B cell (primary cell): ENCODE measurements around the gene ZNF618. TPM values are rescaled to one million over a fixed set of nuclear protein-coding genes. Genes with fewer than 3 reads are reported as not detected.

Experiments used
- ATAC-seq: fragments of 200-7000 bp; cut with Tn5 transposase; one replicate; pipeline ENCODE4 v1.10.0; 2021; ENCODE audit warnings: low read depth, mild to moderate bottlenecking, moderate number of reproducible peaks, moderate library complexity
- CTCF ChIA-PET: fragments of 350-600 bp; sonication (Branson Sonifier 250); formaldehyde crosslinking; loops from one replicate; lab custom pipeline; 2021; ENCODE audit warnings: antibody characterized with exemption, inconsistent platforms; lab: Charles Lee
- POLR2A ChIA-PET: fragments of 350-600 bp; sonication (Branson Sonifier 250); formaldehyde crosslinking; loops from one replicate; lab custom pipeline; 2021; ENCODE audit warnings: antibody characterized with exemption; lab: Charles Lee
- DNase-seq: peaks from one replicate; pipeline ENCODE4 v3.0.0; 2013
- H2AFZ ChIP-seq: 2 replicates; pipeline ENCODE4 v1.6.1; 2012; ENCODE audit warnings: mild to moderate bottlenecking, low read depth, low read length; ENCODE audit not compliant: insufficient read depth, poor library complexity, severe bottlenecking
- H3K27ac ChIP-seq, 2 donors: 1 replicate in 1 of 2; 2 replicates in 1 of 2; pipeline ENCODE4 v1.5.1; 2012 to 2013; ENCODE audit warnings: low read length in 2 of 2, mild to moderate bottlenecking in 2 of 2, moderate library complexity in 1 of 2
- H3K27me3 ChIP-seq, 4 experiments: fragments of 200-600 bp in 1 of 4; sonication (generic) in 1 of 4; replicated peaks in 1 of 4; 1 replicate in 2 of 4; 2 replicates in 2 of 4; pipeline versions ENCODE4 v1.6.1 to v1.7.0; 2013 to 2016; ENCODE audit warnings: low read length in 3 of 4, mild to moderate bottlenecking in 2 of 4, mixed read lengths in 1 of 4, moderate library complexity in 1 of 4; ENCODE audit not compliant: insufficient read depth in 4 of 4, control insufficient read depth in 3 of 4; ENCODE audit errors: control extremely low read depth in 1 of 4
- H3K36me3 ChIP-seq, 2 experiments: replicated peaks in 1 of 2; 1 replicate in 1 of 2; 2 replicates in 1 of 2; pipeline versions ENCODE4 v1.6.1 to v1.7.1; 2013; ENCODE audit warnings: low read length in 1 of 2; ENCODE audit not compliant: insufficient read depth in 2 of 2, control insufficient read depth in 1 of 2; ENCODE audit errors: control extremely low read depth in 1 of 2, extremely low read depth in 1 of 2
- H3K4me1 ChIP-seq, 2 donors: fragments of 200-600 bp in 1 of 2; sonication (generic) in 1 of 2; 1 replicate in 1 of 2; 2 replicates in 1 of 2; pipeline versions ENCODE4 v1.5.1 to v1.6.1; 2013 to 2017; ENCODE audit warnings: low read length in 2 of 2; ENCODE audit not compliant: control insufficient read depth in 2 of 2, insufficient read depth in 2 of 2
- H3K4me2 ChIP-seq: replicated peaks from 2 replicates; pipeline ENCODE3; 2012; ENCODE audit warnings: mild to moderate bottlenecking, low read depth, low read length; ENCODE audit not compliant: poor library complexity, severe bottlenecking
- H3K4me3 ChIP-seq, 5 experiments: fragments of 200-600 bp in 1 of 5; sonication (generic) in 1 of 5; 1 replicate in 3 of 5; 2 replicates in 2 of 5; pipeline versions ENCODE4 v1.5.1 to v1.7.0; 2011 to 2016; ENCODE audit warnings: low read length in 4 of 5, mild to moderate bottlenecking in 4 of 5, low read depth in 2 of 5, control low read depth in 1 of 5, moderate library complexity in 1 of 5; ENCODE audit not compliant: insufficient read depth in 1 of 5; ENCODE audit errors: control extremely low read depth in 1 of 5, extremely low read depth in 1 of 5
- H3K79me2 ChIP-seq: fragments of 200-600 bp; sonication (generic); one replicate; pipeline ENCODE4 v1.6.0; 2016; ENCODE audit warnings: low read length; ENCODE audit not compliant: control insufficient read depth, insufficient read depth
- H3K9ac ChIP-seq: fragments of 200-600 bp; sonication (generic); 2 replicates; pipeline ENCODE4 v1.6.1; 2017; ENCODE audit warnings: mild to moderate bottlenecking, low read length, moderate library complexity
- H3K9me3 ChIP-seq, 3 donors: one replicate each; pipeline versions ENCODE4 v1.6.1 to v1.7.1; 2013; ENCODE audit warnings: low read length in 2 of 3; ENCODE audit not compliant: control insufficient read depth in 2 of 3, insufficient read depth in 1 of 3; ENCODE audit errors: control extremely low read depth in 1 of 3
- H4K20me1 ChIP-seq: 2 replicates; pipeline ENCODE4 v1.6.0; 2012; ENCODE audit warnings: mild to moderate bottlenecking, low read length; ENCODE audit not compliant: insufficient read depth, control insufficient read depth, poor library complexity, severe bottlenecking
- H3K27ac Mint-ChIP-seq: one replicate; pipeline ENCODE4 v1.8.0; 2021; ENCODE audit warnings: mixed read lengths
- H3K27me3 Mint-ChIP-seq: one replicate; pipeline ENCODE4 v1.8.0; 2021; ENCODE audit warnings: mixed read lengths
- H3K4me1 Mint-ChIP-seq: one replicate; pipeline ENCODE4 v1.8.0; 2021; ENCODE audit warnings: mixed read lengths
- H3K4me3 Mint-ChIP-seq: one replicate; pipeline ENCODE4 v1.8.0; 2021; ENCODE audit warnings: mixed read lengths
- H3K9me3 Mint-ChIP-seq: one replicate; pipeline ENCODE4 v1.8.0; 2022; ENCODE audit warnings: mixed read lengths; ENCODE audit not compliant: insufficient read depth
- CTCF ChIP-seq: fragments of 200-600 bp; IDR thresholded peaks from one replicate; pipeline ENCODE4 v1.8.0; 2022; ENCODE audit warnings: antibody characterized with exemption, mild to moderate bottlenecking
- EZH2 ChIP-seq: IDR thresholded peaks from 2 replicates; pipeline ENCODE4 v1.6.1; 2012; ENCODE audit warnings: borderline replicate concordance, low read depth, mild to moderate bottlenecking, moderate library complexity, low read length; ENCODE audit not compliant: insufficient read depth, poor library complexity, severe bottlenecking
- WGBS: methylation state at CpG from one replicate; pipeline ENCODE4 v1.1.5; 2013; ENCODE audit warnings: missing lambda C conversion rate; ENCODE audit not compliant: insufficient coverage; 5-methylcytosine and 5-hydroxymethylcytosine counted together
- intact Hi-C: fragments of 100-400 bp; cut with micrococcal nuclease; formaldehyde crosslinking; loops from one replicate; pipeline ENCODE4 v1.10.0; 2022
- polyA plus RNA-seq: library from polyadenylated mRNA; depleted of rRNA; stranded (reverse); fragments of >200 nt; gene quantifications from 2 replicates; pipeline ENCODE4 v1.2.3, GENCODE V29; 2012
- total RNA-seq, 2 donors: library from RNA; stranded (reverse); fragments of 120-200 nt in 1 of 2; gene quantifications; 1 replicate in 1 of 2; 2 replicates in 1 of 2; pipeline versions ENCODE4 v1.2.3 to v1.2.4, GENCODE V29; 2013 to 2022

The ZNF618 gene
- total and polyA plus RNA-seq, 2 donors (not counting 1 experiment from before 2014, with no cell fraction given): 1.4 to 2.5 TPM

- Histone ChIP-seq H4K20me1 (no peaks in the 10 kb centered on the region), H3K79me2 (no peaks in the 10 kb centered on the region), H3K36me3 (no peaks in the 10 kb centered on the region), H2AFZ (no peak overlapping the region), H3K9ac (no peak overlapping the region), H3K27ac (no peak overlapping the region), H3K4me1 (peaks cover 25 to 27% of the 10 kb centered on the region in 2 donors), H3K9me3 (no peaks in the 10 kb centered on the region), H3K4me3 (no peak overlapping the region), H3K4me2 (no peak overlapping the region), H3K27me3 (no peaks in the 10 kb centered on the region)
- TF ChIP-seq CTCF (no peak), EZH2 (no peak)
- H3K27me3 Mint-ChIP-seq: no peaks in the 10 kb centered on the region
- CTCF ChIA-PET: no interaction called here
- peaks cover 23% of the 10 kb centered on the region for H3K4me1 Mint-ChIP-seq
- no peak for ATAC-seq
- H3K4me3 Mint-ChIP-seq: no peak overlapping the region
- no peak for DNase-seq
- POLR2A ChIA-PET: no interaction called here
- intact Hi-C loops: no loop called here
- no peaks in the 10 kb centered on the region for H3K9me3 Mint-ChIP-seq
- H3K27ac Mint-ChIP-seq: no peak overlapping the region
- 92% methylated on average over 2 of the region's 5 CpGs for WGBS
These were observed 113.8 kb downstream of the ZNF618 start for GRCh38 chr9:113989714-113990569.

- Histone ChIP-seq H2AFZ (no peak overlapping the region), H3K4me3 (no peak overlapping the region), H3K9me3 (no peaks in the 10 kb centered on the region), H3K79me2 (no peaks in the 10 kb centered on the region), H3K4me1 (peaks cover 25 to 27% of the 10 kb centered on the region in 2 donors), H4K20me1 (no peaks in the 10 kb centered on the region), H3K36me3 (no peaks in the 10 kb centered on the region), H3K9ac (no peak overlapping the region), H3K4me2 (no peak overlapping the region), H3K27me3 (no peaks in the 10 kb centered on the region), H3K27ac (no peak overlapping the region)
- intact Hi-C loops: no loop called here
- TF ChIP-seq CTCF: no peak
- no peak for TF ChIP-seq EZH2
- WGBS: 75% methylated on average over 8 of the region's 8 CpGs
- H3K9me3 Mint-ChIP-seq: no peaks in the 10 kb centered on the region
- H3K27ac Mint-ChIP-seq: no peak overlapping the region
- ChIA-PET CTCF (no interaction called here), POLR2A (no interaction called here)
- no peak for DNase-seq
- H3K4me1 Mint-ChIP-seq: peaks cover 23% of the 10 kb centered on the region
- no peak overlapping the region for H3K4me3 Mint-ChIP-seq
- H3K27me3 Mint-ChIP-seq: no peaks in the 10 kb centered on the region
- ATAC-seq: no peak
These were observed 114.4 kb downstream of the ZNF618 start for GRCh38 chr9:113990570-113990907.
